GM12874 (cell line): ENCODE data around the gene TFCP2L1.

Experiments used
- CTCF ChIP-seq: IDR thresholded peaks from 2 replicates; pipeline ENCODE4 v1.5.1; 2011; ENCODE audit warnings: low read depth, mild to moderate bottlenecking, control low read depth, low read length, moderate library complexity; ENCODE audit not compliant: insufficient read depth

The TFCP2L1 gene

GRCh38 chr2:121324601-121325000, 39.6 kb upstream of the TFCP2L1 start:
- no peak for TF ChIP-seq CTCF

- TF ChIP-seq CTCF, result no peak
Measured at GRCh38 chr2:121321476-121321875, 36.5 kb upstream of the TFCP2L1 start.

GRCh38 chr2:121319941-121320340, 34.9 kb upstream of the TFCP2L1 start:
- no peak for TF ChIP-seq CTCF

- no peak for TF ChIP-seq CTCF
Measured at GRCh38 chr2:121316986-121317385, 32.0 kb upstream of the TFCP2L1 start.

GRCh38 chr2:121309801-121310200, 24.8 kb upstream of the TFCP2L1 start:
- no peak for TF ChIP-seq CTCF

- TF ChIP-seq CTCF, result no peak
Measured at GRCh38 chr2:121309323-121309722, 24.3 kb upstream of the TFCP2L1 start.

- no peak for TF ChIP-seq CTCF
Measured at GRCh38 chr2:121307048-121307447, 22.0 kb upstream of the TFCP2L1 start.

- TF ChIP-seq CTCF, result no peak
Measured at GRCh38 chr2:121304941-121305340, 19.9 kb upstream of the TFCP2L1 start.
